Neutrophil (primary cell): ENCODE measurements around the gene PDE4D.

Experiments
- H3K27ac ChIP-seq: fragments of 200-600 bp; sonication (generic); 2 replicates; pipeline ENCODE4 v1.5.1; 2016; ENCODE audit warnings: mild to moderate bottlenecking, moderate library complexity
- H3K27me3 ChIP-seq: fragments of 200-600 bp; sonication (generic); 2 replicates; pipeline ENCODE4 v1.6.0; 2016; ENCODE audit warnings: mild to moderate bottlenecking
- H3K36me3 ChIP-seq: fragments of 200-600 bp; sonication (generic); 2 replicates; pipeline ENCODE4 v1.5.1; 2017
- H3K4me1 ChIP-seq, 2 experiments: fragments of 200-600 bp in 1 of 2; sonication (generic) in 1 of 2; 1 replicate in 1 of 2; 2 replicates in 1 of 2; pipeline versions ENCODE4 v1.5.1 to v1.6.1; 2013 to 2016; ENCODE audit warnings: low read depth in 1 of 2, low read length in 1 of 2, mild to moderate bottlenecking in 1 of 2, moderate library complexity in 1 of 2; ENCODE audit not compliant: control insufficient read depth in 1 of 2, insufficient read depth in 1 of 2
- H3K4me3 ChIP-seq, 2 experiments: fragments of 200-600 bp in 1 of 2; sonication (generic) in 1 of 2; 1 replicate in 1 of 2; 2 replicates in 1 of 2; pipeline ENCODE4 v1.5.1; 2013 to 2016; ENCODE audit warnings: low read depth in 1 of 2, low read length in 1 of 2, mild to moderate bottlenecking in 1 of 2, moderate library complexity in 1 of 2
- H3K9me3 ChIP-seq: fragments of 200-600 bp; sonication (generic); 2 replicates; pipeline ENCODE4 v1.5.1; 2016
- TF ChIP-seq, protein P1 (sequence below): fragments of 200-600 bp; sonication (generic); IDR thresholded peaks from 2 replicates; pipeline ENCODE4 v1.5.1; 2016; ENCODE audit warnings: antibody characterized with exemption

PDE4D gene

DNA sequence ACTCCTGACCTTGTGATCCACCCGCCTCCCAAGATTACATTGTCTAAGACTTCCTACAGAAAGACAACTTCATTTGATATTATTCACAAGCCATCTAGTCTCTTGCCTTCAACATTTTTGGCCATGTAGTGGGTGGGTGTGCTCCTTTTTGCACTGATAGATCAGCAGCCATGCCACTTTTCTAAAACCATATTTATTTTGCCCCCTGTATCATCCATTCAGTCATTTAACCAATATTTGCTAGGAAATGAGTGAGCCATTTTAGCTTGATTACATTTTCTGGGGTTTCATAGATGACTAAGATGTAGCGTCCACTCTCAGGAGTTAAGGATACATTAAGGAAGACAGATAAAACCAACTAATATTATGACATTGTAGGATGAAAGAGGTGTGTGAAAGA is 755.0 kb downstream of the PDE4D start:
- H3K4me1 ChIP-seq = no peaks in the 10 kb centered on the region
- no peak overlapping the region for H3K4me3 ChIP-seq
- TF ChIP-seq, protein P1, sequence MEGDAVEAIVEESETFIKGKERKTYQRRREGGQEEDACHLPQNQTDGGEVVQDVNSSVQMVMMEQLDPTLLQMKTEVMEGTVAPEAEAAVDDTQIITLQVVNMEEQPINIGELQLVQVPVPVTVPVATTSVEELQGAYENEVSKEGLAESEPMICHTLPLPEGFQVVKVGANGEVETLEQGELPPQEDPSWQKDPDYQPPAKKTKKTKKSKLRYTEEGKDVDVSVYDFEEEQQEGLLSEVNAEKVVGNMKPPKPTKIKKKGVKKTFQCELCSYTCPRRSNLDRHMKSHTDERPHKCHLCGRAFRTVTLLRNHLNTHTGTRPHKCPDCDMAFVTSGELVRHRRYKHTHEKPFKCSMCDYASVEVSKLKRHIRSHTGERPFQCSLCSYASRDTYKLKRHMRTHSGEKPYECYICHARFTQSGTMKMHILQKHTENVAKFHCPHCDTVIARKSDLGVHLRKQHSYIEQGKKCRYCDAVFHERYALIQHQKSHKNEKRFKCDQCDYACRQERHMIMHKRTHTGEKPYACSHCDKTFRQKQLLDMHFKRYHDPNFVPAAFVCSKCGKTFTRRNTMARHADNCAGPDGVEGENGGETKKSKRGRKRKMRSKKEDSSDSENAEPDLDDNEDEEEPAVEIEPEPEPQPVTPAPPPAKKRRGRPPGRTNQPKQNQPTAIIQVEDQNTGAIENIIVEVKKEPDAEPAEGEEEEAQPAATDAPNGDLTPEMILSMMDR = no peak
- H3K27me3 ChIP-seq = no peaks in the 10 kb centered on the region
- no peak overlapping the region for H3K27ac ChIP-seq
- H3K36me3 ChIP-seq = no peaks in the 10 kb centered on the region
- no peaks in the 10 kb centered on the region for H3K9me3 ChIP-seq

- Histone ChIP-seq H3K36me3 (no peaks in the 10 kb centered on the region), H3K27me3 (no peaks in the 10 kb centered on the region), H3K9me3 (no peaks in the 10 kb centered on the region), H3K4me3 (no peak overlapping the region), H3K27ac (no peak overlapping the region), H3K4me1 (no peaks in the 10 kb centered on the region)
- TF ChIP-seq, protein P1 = no peak
Observed at GRCh38 chr5:59137846-59138245, 755.7 kb downstream of the PDE4D start.

GRCh38 chr5:59136549-59136948 is 757.0 kb downstream of the PDE4D start:
- no peak overlapping the region for H3K4me3 ChIP-seq
- H3K36me3 ChIP-seq = no peaks in the 10 kb centered on the region
- no peak overlapping the region for H3K27ac ChIP-seq
- no peaks in the 10 kb centered on the region for H3K27me3 ChIP-seq
- TF ChIP-seq, protein P1 = no peak
- H3K9me3 ChIP-seq = no peaks in the 10 kb centered on the region
- H3K4me1 ChIP-seq = no peaks in the 10 kb centered on the region

DNA sequence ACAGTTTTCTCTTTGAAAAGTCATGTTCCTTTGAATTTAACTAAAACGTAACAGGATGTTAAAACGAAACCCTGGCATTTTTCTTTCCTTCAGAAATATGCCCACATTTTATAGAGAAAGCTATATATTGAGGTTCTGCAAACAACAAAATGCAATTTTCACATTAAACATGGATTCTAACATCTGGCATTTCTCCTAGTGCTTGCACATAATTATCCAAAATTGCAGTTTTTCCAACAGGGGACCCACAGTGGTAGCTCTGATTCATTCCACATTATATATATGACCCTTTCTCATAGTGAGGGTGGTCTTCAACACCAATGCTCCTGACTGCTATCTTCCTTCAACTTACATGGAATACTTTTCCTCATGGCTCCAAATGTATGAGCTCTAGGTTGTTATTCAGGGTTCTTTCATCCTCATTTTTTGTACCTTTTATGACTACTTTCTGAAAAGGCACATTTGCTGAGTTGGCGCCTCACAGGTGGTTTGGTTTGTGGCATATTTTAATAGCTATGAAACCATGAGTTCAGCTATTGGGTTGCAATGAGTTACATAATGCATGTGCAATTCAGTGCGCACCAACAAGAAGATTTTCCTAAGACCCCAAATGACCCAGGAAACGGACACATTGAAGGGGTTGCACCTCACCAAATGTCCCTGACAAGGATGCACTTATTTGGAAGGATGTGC is 758.9 kb downstream of the PDE4D start:
- TF ChIP-seq, protein P1 = no peak
- H3K27me3 ChIP-seq = no peaks in the 10 kb centered on the region
- no peaks in the 10 kb centered on the region for H3K36me3 ChIP-seq
- peaks cover 14 to 16% of the 10 kb centered on the region in 2 experiments for H3K4me1 ChIP-seq
- H3K27ac ChIP-seq = no peak overlapping the region
- no peak overlapping the region for H3K4me3 ChIP-seq
- H3K9me3 ChIP-seq = no peaks in the 10 kb centered on the region

DNA sequence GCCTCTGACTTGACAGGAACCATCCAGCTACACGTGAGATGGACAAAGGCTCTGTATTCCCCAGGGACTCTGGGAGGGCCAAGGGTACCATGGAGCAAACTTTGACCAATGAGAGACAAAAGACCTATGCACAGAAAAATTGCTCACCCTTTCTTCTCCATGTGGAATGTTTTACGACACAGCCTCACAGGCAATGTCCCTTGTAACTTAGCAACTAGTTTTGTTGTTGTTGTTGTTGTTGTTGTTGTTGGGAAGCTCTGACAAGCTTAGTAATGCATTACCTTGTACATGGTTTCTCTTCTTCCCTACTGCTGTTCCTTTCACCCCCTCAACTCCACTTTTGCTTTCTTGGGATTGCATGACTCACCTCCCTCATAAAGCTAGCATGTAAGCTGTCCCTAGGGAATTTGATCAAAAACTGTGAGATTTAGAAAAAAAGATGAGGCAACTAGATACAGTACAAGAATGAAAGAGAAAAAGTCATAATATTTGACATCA is 759.7 kb downstream of the PDE4D start:
- Histone ChIP-seq H3K36me3 (no peaks in the 10 kb centered on the region), H3K27me3 (no peaks in the 10 kb centered on the region), H3K4me1 (peaks cover 14 to 17% of the 10 kb centered on the region in 2 experiments), H3K27ac (no peak overlapping the region), H3K4me3 (no peak overlapping the region), H3K9me3 (no peaks in the 10 kb centered on the region)
- TF ChIP-seq, protein P1 = no peak
